ENCODE measurements around the gene LAYN. TPM values are rescaled to one million over a fixed set of nuclear protein-coding genes. Genes with fewer than 3 reads are reported as not detected.

LAYN gene
- total and polyA plus RNA-seq, 9 of the 15 experiments (the other 6 are each of a cell fraction or from before 2014, with no cell fraction given), result not detected

DNA sequence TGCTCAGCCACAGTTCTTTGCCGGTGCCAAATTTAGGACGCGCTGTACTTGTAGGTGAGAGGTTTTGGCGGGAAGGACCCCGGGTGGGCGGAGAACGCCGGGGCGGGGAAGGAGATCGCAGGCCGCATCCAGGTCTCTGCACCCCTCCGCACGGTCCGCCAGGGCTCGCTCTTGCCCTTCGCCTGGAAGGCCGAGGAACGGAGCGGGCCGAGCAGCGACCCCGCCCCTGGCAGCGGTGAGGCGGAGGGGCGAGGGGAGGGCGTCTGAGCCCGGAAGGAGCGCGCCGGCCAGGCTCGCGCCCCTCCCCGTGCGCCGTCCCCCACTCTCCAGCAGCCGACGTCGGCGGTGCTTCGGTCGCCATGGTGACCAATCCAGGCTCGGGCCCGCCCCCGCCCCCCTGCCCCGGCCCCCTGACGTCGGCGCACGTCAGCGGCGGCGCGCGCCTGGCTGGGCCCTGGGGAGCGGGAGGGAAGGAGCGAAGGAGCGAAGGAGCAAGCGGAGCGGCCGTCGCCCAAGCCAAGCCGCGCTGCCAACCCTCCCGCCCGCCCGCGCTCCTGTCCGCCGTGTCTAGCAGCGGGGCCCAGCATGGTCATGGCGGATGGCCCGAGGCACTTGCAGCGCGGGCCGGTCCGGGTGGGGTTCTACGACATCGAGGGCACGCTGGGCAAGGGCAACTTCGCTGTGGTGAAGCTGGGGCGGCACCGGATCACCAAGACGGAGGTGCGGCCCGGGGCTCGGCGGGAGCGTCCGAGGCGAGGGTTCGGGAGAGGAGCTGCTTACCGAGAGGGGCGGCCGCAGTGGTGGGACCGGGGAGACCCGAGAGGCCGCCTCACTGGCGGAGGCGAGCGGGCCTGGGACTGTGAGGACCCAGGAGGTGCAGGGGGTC lies 61.7 kb downstream of the LAYN start, which contains the start of gene SIK2 (continued):
- TF ChIP-seq ZNF174 (CRISPR knock-in tag; IDR thresholded peaks at IDR 0.05) (no peak), DEAF1 (CRISPR knock-in tag; IDR thresholded peaks at IDR 0.05) (peak; percentile 99), ZNF12 (CRISPR knock-in tag; IDR thresholded peaks at IDR 0.05) (no peak), E2F6 (IDR thresholded peaks at IDR 0.05; ENCODE audit: borderline replicate concordance in 1 of 2, extremely low read depth in 1 of 2, insufficient read depth in 1 of 2, insufficient read length in 1 of 2, low read depth in 1 of 2, low read length in 1 of 2, poor library complexity in 1 of 2, severe bottlenecking in 1 of 2) (peak; percentile 93 to 97), ZNF609 (CRISPR knock-in tag; IDR thresholded peaks at IDR 0.05; ENCODE audit: borderline replicate concordance) (0 out of 2 replicates have a peak, but pooled peaks have one; percentile 71), ARID2 (IDR thresholded peaks at IDR 0.05) (peak; percentile 87), KDM5B (IDR thresholded peaks at IDR 0.05; ENCODE audit: insufficient replicate concordance, low read depth, low read length) (peak; percentile 20), RERE (CRISPR knock-in tag; IDR thresholded peaks at IDR 0.05; ENCODE audit: borderline replicate concordance) (no peak), ZNF740 (CRISPR knock-in tag; IDR thresholded peaks at IDR 0.05) (peak; percentile 77), ZNF740 (tag; IDR thresholded peaks at IDR 0.05) (no peak; a peak in 1 of 4 replicates)

Measured in K562 (cell line).